SH-SY5Y (cell line): ENCODE data around the gene NKX2-4.

Experiments
- GATA2 ChIP-seq: IDR thresholded peaks from 2 replicates; pipeline ENCODE4 v1.6.1; 2011; ENCODE audit warnings: mild to moderate bottlenecking, low read depth, low read length
- GATA3 ChIP-seq: IDR thresholded peaks from 2 replicates; pipeline ENCODE4 v1.6.1; 2011; ENCODE audit warnings: low read depth, mild to moderate bottlenecking, low read length, moderate library complexity

NKX2-4 gene

DNA sequence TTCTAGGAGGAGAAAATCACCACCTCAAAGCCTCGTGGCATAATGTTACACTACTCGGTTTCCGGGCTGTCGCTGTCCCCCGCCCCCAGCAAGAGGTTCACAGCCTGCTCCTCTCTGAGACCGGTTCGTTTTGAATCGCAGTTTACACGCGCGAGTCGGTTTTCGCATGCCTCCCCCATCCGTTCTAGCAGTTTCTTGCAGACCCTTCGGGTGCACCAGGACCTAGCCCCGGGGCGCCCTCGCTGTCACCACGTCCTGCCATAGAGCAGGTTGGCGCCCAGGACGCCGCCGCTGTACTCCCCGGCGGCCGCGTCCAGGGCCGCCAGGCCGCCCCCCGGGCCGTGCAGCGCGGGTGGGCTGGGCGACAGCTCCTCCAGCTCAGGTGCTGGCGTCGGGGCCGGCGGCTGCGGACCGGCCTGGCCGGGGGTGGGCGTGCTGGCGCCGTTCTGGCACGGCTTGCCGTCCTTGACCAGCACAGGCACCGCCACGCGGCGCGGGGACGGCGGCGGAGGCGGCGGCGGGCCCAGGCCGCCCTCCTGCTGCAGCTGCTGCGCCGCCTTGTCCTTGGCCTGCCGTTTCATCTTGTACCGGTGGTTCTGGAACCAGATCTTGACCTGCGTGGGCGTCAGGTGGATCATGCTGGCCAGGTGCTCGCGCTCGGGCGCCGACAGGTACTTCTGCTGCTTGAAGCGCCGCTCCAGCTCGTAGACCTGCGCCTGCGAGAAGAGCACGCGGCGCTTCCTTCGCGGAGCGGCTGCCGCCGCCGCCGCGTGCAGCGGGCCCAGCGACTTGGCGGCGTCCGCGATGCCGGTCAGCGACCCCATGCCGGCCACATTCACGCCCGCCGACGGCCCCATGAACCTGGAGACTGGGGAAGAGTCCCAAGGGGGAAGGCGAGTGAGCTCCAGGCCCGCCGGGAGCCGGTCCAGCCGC lies 1.4 kb downstream of the NKX2-4 start:
- no peak for TF ChIP-seq GATA2
- no peak for TF ChIP-seq GATA3

- no peak for TF ChIP-seq GATA3
- no peak for TF ChIP-seq GATA2
Observed at GRCh38 chr20:21395051-21395665, 2.2 kb downstream of the NKX2-4 start.

DNA sequence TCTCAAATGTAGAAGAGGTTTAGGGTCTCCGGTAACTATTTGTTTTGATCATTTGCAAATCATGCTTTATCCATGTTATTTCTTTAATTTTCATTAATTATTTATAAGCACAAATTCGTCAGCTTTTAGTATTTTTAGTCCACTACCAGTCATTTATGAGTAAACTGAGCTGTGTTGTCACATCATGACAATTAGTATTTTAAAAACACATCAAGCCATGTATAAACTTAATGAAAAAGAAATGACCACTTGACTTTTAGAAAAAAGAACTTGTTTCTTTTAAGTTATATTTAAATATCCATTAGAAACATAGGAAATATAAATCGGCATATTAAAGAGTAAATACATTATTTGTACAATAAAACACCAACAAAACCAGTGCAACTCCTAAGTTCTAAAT lies 2.8 kb downstream of the NKX2-4 start:
- TF ChIP-seq GATA2, result no peak
- no peak for TF ChIP-seq GATA3

- TF ChIP-seq GATA2, result no peak
- TF ChIP-seq GATA3, result no peak
Observed at GRCh38 chr20:21393816-21394519, 3.4 kb downstream of the NKX2-4 start.

GRCh38 chr20:21393166-21393565 lies 4.2 kb downstream of the NKX2-4 start:
- TF ChIP-seq GATA3 (no peak), GATA2 (no peak)

- TF ChIP-seq GATA2, result no peak
- no peak for TF ChIP-seq GATA3
Observed at GRCh38 chr20:21391972-21392352, 5.4 kb downstream of the NKX2-4 start.

DNA sequence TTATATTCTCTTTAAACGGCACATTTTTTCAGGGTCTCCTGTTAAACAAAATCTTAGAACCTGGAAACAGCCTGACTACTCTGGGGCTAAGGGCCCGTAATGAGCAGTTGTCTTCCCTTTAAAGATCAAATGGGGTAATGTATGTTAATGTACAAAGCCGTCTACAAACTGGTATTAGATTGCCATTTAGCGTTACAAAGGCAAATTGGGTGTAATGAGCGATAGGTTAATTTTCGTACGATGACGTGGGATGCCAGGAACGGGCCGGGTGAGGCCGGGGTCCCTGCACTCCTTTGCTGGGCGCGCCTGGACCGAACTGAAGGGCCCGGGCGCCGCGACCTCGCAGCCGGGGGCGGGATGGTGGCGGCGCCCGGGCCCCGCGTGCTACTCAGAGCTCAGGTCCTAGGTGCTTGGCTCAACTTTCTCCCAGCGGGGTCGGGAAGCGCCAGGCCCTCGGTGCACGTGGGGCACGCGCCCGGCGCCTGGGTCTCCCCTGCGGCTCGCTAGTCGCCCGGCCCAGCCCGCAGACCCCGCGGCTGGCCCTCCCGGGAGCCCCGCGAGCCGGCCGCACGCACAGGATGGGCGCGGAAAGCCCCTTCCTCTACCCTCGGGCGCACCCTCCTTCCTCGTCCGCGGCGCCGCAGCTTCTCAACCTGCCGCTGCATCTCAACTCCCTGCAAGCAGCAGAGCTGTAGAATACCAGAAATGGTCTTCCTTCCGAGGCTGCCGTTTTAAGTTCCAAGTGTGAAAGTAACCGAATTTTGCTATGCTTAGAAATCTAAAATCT lies 5.9 kb downstream of the NKX2-4 start:
- TF ChIP-seq GATA2 (no peak), GATA3 (no peak)

GRCh38 chr20:21390768-21391167 lies 6.6 kb downstream of the NKX2-4 start:
- no peak for TF ChIP-seq GATA2
- no peak for TF ChIP-seq GATA3

- TF ChIP-seq GATA2 (no peak), GATA3 (no peak)
Observed at GRCh38 chr20:21389368-21389767, 8.0 kb downstream of the NKX2-4 start.

- TF ChIP-seq GATA3 (no peak), GATA2 (no peak)
Observed at GRCh38 chr20:21388566-21388965, 8.8 kb downstream of the NKX2-4 start.

DNA sequence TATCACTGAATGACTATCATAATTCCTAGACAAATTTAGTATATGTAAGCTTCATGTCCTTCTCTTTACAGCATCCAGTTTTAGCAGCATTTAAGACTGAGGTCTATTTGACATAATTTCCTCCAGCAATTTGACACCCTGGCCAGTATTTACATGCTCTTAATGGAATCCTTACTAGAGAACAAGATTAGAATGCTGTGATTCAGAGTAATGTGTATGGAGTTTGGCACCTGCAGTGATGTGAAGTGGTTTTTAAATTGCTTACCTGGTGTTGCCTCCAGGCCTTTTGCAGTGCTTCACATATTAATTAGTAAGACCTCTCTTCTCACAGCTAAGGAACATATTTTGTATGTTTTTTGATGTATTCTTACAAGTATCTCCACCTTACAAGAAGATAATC lies 9.8 kb downstream of the NKX2-4 start:
- TF ChIP-seq GATA2, result no peak
- TF ChIP-seq GATA3, result no peak

DNA sequence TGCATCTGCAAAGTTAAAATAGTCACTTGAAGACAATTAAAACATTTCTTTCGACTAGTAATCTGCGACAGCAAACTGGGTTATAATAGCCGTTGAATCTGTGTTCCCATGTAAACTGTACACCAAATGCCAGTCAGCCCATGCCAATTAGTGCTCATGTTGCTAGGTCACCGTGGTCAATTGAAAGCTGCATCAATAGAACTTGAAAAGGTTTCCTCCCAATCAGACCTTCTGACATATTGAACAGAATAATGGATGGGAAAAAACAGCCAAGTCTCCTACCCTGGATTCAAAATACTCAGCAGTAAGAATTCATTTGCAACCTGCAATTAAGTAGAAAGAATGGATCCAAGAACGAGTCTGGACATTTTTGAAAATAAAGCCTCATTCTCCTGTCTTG lies 11.2 kb downstream of the NKX2-4 start:
- TF ChIP-seq GATA3 (no peak), GATA2 (no peak)

DNA sequence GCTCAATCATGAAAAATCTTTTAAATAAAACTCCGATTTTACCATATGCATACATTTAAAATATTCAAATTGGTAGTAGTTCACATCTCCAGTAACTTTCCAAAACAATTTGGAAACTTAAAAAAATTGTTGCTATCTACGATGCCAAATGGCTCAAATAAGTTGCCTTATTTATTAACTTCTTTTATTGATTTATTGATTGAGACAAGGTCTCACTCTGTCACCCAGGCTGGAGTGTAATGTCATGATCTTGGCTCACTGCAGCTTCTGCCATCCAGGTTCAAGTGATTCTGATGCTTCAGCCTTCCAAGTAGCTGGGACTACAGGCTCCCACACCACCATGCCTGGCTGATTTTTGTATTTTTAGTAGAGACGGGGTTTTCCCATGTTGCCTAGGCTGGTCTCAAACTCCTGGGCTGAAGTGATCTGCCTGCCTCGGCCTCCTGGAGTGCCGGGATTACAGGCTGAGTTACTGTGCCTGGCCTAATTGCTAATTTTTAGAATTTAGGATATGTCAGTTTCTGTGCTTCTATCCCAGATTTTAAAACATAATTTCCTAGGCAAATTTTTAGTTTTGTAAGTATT lies 12.9 kb downstream of the NKX2-4 start:
- TF ChIP-seq GATA2 (no peak), GATA3 (no peak)

DNA sequence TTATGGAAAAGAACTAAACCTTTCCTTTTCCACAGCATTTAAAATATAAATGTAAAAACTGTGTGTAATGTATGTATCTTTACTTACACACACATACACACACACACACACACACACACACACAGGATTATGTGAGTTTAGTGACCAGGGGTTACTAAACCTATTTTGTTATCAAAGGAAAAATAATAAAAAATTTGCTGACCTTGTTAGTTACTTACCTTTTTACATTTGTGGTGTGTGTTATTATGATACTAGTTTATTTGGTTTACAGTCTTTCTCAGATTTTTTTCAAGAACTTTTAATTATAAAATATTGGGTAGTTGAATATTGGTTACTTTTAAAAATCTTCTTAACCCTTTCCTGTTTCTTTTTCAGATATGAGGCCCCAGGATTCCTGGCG lies 15.7 kb downstream of the NKX2-4 start:
- TF ChIP-seq GATA2 (no peak), GATA3 (no peak)
